ENCODE data around the gene MRC2. TPM values are rescaled to one million over a fixed set of nuclear protein-coding genes. Genes with fewer than 3 reads are reported as not detected.

MRC2 gene
- polyA plus RNA-seq, 1 of the 3 experiments (the other 2 are of a cell fraction) = 213 TPM

GRCh38 chr17:62665599-62665998 lies 38.1 kb downstream of the MRC2 start (continued):
- no peak for TF ChIP-seq EZH2phosphoT487 (IDR thresholded peaks at IDR 0.05; ENCODE audit: borderline replicate concordance, low read depth)

GRCh38 chr17:62666061-62666800 lies 38.8 kb downstream of the MRC2 start:
- H3K4me3 ChIP-seq (ENCODE audit: low read depth in 2 of 2, low read length in 1 of 2) = no peak overlapping the region
- 97% methylated on average over 26 of the region's 30 CpGs for WGBS (ENCODE audit: low lambda C conversion rate)
- H3K27me3 ChIP-seq (ENCODE audit: insufficient read depth) = no peaks in the 10 kb centered on the region
- H2AFZ ChIP-seq (ENCODE audit: low read depth) = no peak overlapping the region
- H4K20me1 ChIP-seq (ENCODE audit: insufficient read depth) = peaks cover 49% of the 10 kb centered on the region
- no peak for TF ChIP-seq PBX3 (IDR thresholded peaks at IDR 0.05)
- no peak for TF ChIP-seq IRF3 (IDR thresholded peaks at IDR 0.05; ENCODE audit: low read depth, low read length)
- no peak for TF ChIP-seq POLR2AphosphoS5 (IDR thresholded peaks at IDR 0.05; ENCODE audit: low read depth, low read length)
- TF ChIP-seq EZH2phosphoT487 (IDR thresholded peaks at IDR 0.05; ENCODE audit: borderline replicate concordance, low read depth) = no peak
- TF ChIP-seq MAX (IDR thresholded peaks at IDR 0.05; ENCODE audit: low read depth) = no peak
- no peak for TF ChIP-seq RFX5 (IDR thresholded peaks at IDR 0.05; ENCODE audit: low read length)
- TF ChIP-seq FOXJ3 (CRISPR knock-in tag; IDR thresholded peaks at IDR 0.05) = no peak
- TF ChIP-seq NFIC (IDR thresholded peaks at IDR 0.05; ENCODE audit: borderline replicate concordance) = no peak
- TF ChIP-seq USF2 (IDR thresholded peaks at IDR 0.05; ENCODE audit: borderline replicate concordance, low read depth, low read length) = no peak
- TF ChIP-seq JUND (IDR thresholded peaks at IDR 0.05) = no peak
- TF ChIP-seq REST (IDR thresholded peaks at IDR 0.05; ENCODE audit: low read depth, low read length) = no peak
- no peak for TF ChIP-seq SIN3A (IDR thresholded peaks at IDR 0.05; ENCODE audit: borderline replicate concordance, low read depth, low read length)
- no peak for TF ChIP-seq ZBTB33 (IDR thresholded peaks at IDR 0.05; ENCODE audit: borderline replicate concordance, low read depth)
- ChIA-PET POLR2A (no interaction called here), CTCF (interaction anchor here (1.9 kb wide), 1 partner anchor 10 kb away, joined by 4 read pairs; no protein-coding TSS in a partner anchor)
- peaks cover 19% of the 10 kb centered on the region for H3F3A ChIP-seq (replicated peaks; ENCODE audit: insufficient read depth)
- no peaks in the 10 kb centered on the region for H3K9me2 ChIP-seq
- H3K36me3 ChIP-seq (replicated peaks in 1 of 2; ENCODE audit: control insufficient read depth in 1 of 2, insufficient read depth in 2 of 2, low read length in 1 of 2) = peaks cover 35 to 54% of the 10 kb centered on the region in 2 experiments
- H3K4me2 ChIP-seq = no peak overlapping the region
- peak; percentile 40 for DNase-seq
- H3K79me2 ChIP-seq (ENCODE audit: insufficient read depth) = peaks cover 67% of the 10 kb centered on the region
- H3K27ac ChIP-seq (ENCODE audit: low read depth in 2 of 2, low read length in 1 of 2) = no peak overlapping the region
- peaks cover 0 to 10% of the 10 kb centered on the region in 2 experiments; a peak in 1 of 4 replicates for H3K4me1 ChIP-seq (ENCODE audit: control insufficient read depth in 1 of 2, insufficient read depth in 2 of 2, low read depth in 1 of 2, low read length in 1 of 2)
- H3K9me3 ChIP-seq = no peaks in the 10 kb centered on the region
- no peak overlapping the region for H3K9ac ChIP-seq

Measured in SK-N-SH (cell line).